ENCODE data around the gene LAMC2. TPM values are rescaled to one million over a fixed set of nuclear protein-coding genes. Genes with fewer than 3 reads are reported as not detected.

The LAMC2 gene
- total and polyA plus RNA-seq, 2 of the 8 experiments (the other 6 are each of a cell fraction or from before 2014, with no cell fraction given): 4.6 to 12.9 TPM

- no peak for TF ChIP-seq RAD21 (IDR thresholded peaks at IDR 0.05 in 1 of 2, conservative IDR thresholded peaks at IDR 0.05 in 1 of 2; ENCODE audit: low read depth in 2 of 2, low read length in 2 of 2)
- no peak for TF ChIP-seq CTBP2 (IDR thresholded peaks at IDR 0.05; ENCODE audit: borderline replicate concordance, insufficient read depth, insufficient read length, low read length)
- TF ChIP-seq POLR2AphosphoS5 (IDR thresholded peaks at IDR 0.05; ENCODE audit: low read depth, low read length): no peak
- TF ChIP-seq TAF7 (optimal IDR thresholded peaks at IDR 0.05; ENCODE audit: borderline replicate concordance, low read depth, low read length): no peak
- no peak for TF ChIP-seq RXRA (IDR thresholded peaks at IDR 0.05; ENCODE audit: insufficient read depth, low read depth, low read length)
- TF ChIP-seq CEBPB (IDR thresholded peaks at IDR 0.05; ENCODE audit: low read depth, low read length): no peak
- TF ChIP-seq POLR2A (IDR thresholded peaks at IDR 0.05; ENCODE audit: control extremely low read depth in 1 of 2, low read depth in 2 of 2, low read length in 2 of 2): no peak
These were observed 41.3 kb upstream of the LAMC2 start (continued) for GRCh38 chr1:183144752-183145151.
